ENCODE results near the gene LIMA1.

Gene LIMA1

GRCh38 chr12:50261654-50262053, 21.7 kb downstream of the LIMA1 start:
- no peak overlapping the region for H3K27ac Mint-ChIP-seq
- TF ChIP-seq CTCF (IDR thresholded peaks at IDR 0.05; ENCODE audit: unreplicated experiment in 3 of 3) = no peak
- H3K4me3 Mint-ChIP-seq = no peak overlapping the region
- no peaks in the 10 kb centered on the region for H3K27me3 Mint-ChIP-seq (ENCODE audit: low read depth)
- peaks cover 3% of the 10 kb centered on the region for H3K9me3 Mint-ChIP-seq
- peaks cover 25% of the 10 kb centered on the region for H3K4me1 Mint-ChIP-seq
- H3K36me3 Mint-ChIP-seq (ENCODE audit: low read depth) = peaks cover 4% of the 10 kb centered on the region

- H3K27ac Mint-ChIP-seq = peak overlapping the region; percentile 12 to 36 (median 19)
- no peak for TF ChIP-seq CTCF (IDR thresholded peaks at IDR 0.05; ENCODE audit: unreplicated experiment in 3 of 3)
- peaks cover 25% of the 10 kb centered on the region for H3K4me1 Mint-ChIP-seq
- no peaks in the 10 kb centered on the region for H3K9me3 Mint-ChIP-seq
- H3K4me3 Mint-ChIP-seq = no peak overlapping the region
- H3K36me3 Mint-ChIP-seq (ENCODE audit: low read depth) = no peaks in the 10 kb centered on the region
- H3K27me3 Mint-ChIP-seq (ENCODE audit: low read depth) = no peaks in the 10 kb centered on the region
Measured at GRCh38 chr12:50258167-50258551, 25.2 kb downstream of the LIMA1 start.

GRCh38 chr12:50257236-50258166, 25.8 kb downstream of the LIMA1 start:
- Mint-ChIP-seq H3K9me3 (no peaks in the 10 kb centered on the region), H3K27ac (peak overlapping the region; percentile 12 to 36 (median 19))

GRCh38 chr12:50256761-50257160, 26.6 kb downstream of the LIMA1 start:
- H3K36me3 Mint-ChIP-seq (ENCODE audit: low read depth) = no peaks in the 10 kb centered on the region
- peaks cover 29% of the 10 kb centered on the region for H3K4me1 Mint-ChIP-seq
- no peaks in the 10 kb centered on the region for H3K27me3 Mint-ChIP-seq (ENCODE audit: low read depth)
- H3K27ac Mint-ChIP-seq = no peak overlapping the region
- H3K9me3 Mint-ChIP-seq = no peaks in the 10 kb centered on the region
- H3K4me3 Mint-ChIP-seq = no peak overlapping the region
- TF ChIP-seq CTCF (IDR thresholded peaks at IDR 0.05; ENCODE audit: unreplicated experiment in 3 of 3) = no peak

More at GRCh38 chr12:50257236-50258166, 25.8 kb downstream of the LIMA1 start:
- Mint-ChIP-seq H3K36me3 (ENCODE audit: low read depth) (no peaks in the 10 kb centered on the region), H3K27me3 (ENCODE audit: low read depth) (no peaks in the 10 kb centered on the region), H3K4me1 (peaks cover 25% of the 10 kb centered on the region), H3K4me3 (no peak overlapping the region)
- no peak for TF ChIP-seq CTCF (IDR thresholded peaks at IDR 0.05; ENCODE audit: unreplicated experiment in 3 of 3)

GRCh38 chr12:50252977-50253602, 30.2 kb downstream of the LIMA1 start:
- Mint-ChIP-seq H3K36me3 (ENCODE audit: low read depth) (peaks cover 3% of the 10 kb centered on the region), H3K27ac (peak overlapping the region in 1 of 3 experiments; percentile 4), H3K4me3 (no peak overlapping the region)

More at GRCh38 chr12:50252977-50253602, 30.2 kb downstream of the LIMA1 start:
- no peaks in the 10 kb centered on the region for H3K27me3 Mint-ChIP-seq (ENCODE audit: low read depth)
- H3K4me1 Mint-ChIP-seq = peaks cover 28% of the 10 kb centered on the region
- no peak for TF ChIP-seq CTCF (IDR thresholded peaks at IDR 0.05; ENCODE audit: unreplicated experiment in 3 of 3)
- no peaks in the 10 kb centered on the region for H3K9me3 Mint-ChIP-seq
